Measurements from ENCODE around the gene CDC26. TPM values are rescaled to one million over a fixed set of nuclear protein-coding genes. Genes with fewer than 3 reads are reported as not detected.
"Not testable (repeated sequence)": the region's sequence is repeated elsewhere in the genome, so short reads cannot be mapped to it uniquely, and the experiment has no call there.

The CDC26 gene
- total RNA-seq, 1 experiment from 2014 or later = 25.4 TPM

- Histone ChIP-seq H3K27ac (ENCODE audit: low read depth, low read length, poor library complexity, severe bottlenecking) (no peak overlapping the region), H3K4me1 (ENCODE audit: insufficient read depth, low read length, poor library complexity, severe bottlenecking) (no peaks in the 10 kb centered on the region), H3K9me3 (ENCODE audit: low read depth, low read length, poor library complexity, severe bottlenecking) (no peaks in the 10 kb centered on the region), H3K4me3 (ENCODE audit: low read depth, low read length, poor library complexity, severe bottlenecking) (no peak overlapping the region), H3K27me3 (replicated peaks; ENCODE audit: insufficient read depth, low read depth, low read length, poor library complexity) (no peaks in the 10 kb centered on the region), H3K36me3 (ENCODE audit: insufficient read depth, low read length, poor library complexity, severe bottlenecking) (peaks cover 15% of the 10 kb centered on the region)
- intact Hi-C loops (cut with micrococcal nuclease; ENCODE audit: unreplicated experiment) = no loop called here
- no peak for TF ChIP-seq EZH2 (IDR thresholded peaks at IDR 0.05; ENCODE audit: borderline replicate concordance, low read depth, low read length, poor library complexity, severe bottlenecking)
- TF ChIP-seq, protein P1, sequence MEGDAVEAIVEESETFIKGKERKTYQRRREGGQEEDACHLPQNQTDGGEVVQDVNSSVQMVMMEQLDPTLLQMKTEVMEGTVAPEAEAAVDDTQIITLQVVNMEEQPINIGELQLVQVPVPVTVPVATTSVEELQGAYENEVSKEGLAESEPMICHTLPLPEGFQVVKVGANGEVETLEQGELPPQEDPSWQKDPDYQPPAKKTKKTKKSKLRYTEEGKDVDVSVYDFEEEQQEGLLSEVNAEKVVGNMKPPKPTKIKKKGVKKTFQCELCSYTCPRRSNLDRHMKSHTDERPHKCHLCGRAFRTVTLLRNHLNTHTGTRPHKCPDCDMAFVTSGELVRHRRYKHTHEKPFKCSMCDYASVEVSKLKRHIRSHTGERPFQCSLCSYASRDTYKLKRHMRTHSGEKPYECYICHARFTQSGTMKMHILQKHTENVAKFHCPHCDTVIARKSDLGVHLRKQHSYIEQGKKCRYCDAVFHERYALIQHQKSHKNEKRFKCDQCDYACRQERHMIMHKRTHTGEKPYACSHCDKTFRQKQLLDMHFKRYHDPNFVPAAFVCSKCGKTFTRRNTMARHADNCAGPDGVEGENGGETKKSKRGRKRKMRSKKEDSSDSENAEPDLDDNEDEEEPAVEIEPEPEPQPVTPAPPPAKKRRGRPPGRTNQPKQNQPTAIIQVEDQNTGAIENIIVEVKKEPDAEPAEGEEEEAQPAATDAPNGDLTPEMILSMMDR (conservative IDR thresholded peaks at IDR 0.05; ENCODE audit: low read depth, low read length) = no peak
- POLR2A ChIA-PET (ENCODE audit: low non-redundant PET) = no interaction called here
- no peak for DNase-seq (ENCODE audit: low spot score)
- BruUV-seq (replicated peaks) = no TSS peak
- CTCF ChIA-PET = no interaction called here
These were observed 21.6 kb upstream of the CDC26 start for GRCh38 chr9:113296796-113297558.

DNA sequence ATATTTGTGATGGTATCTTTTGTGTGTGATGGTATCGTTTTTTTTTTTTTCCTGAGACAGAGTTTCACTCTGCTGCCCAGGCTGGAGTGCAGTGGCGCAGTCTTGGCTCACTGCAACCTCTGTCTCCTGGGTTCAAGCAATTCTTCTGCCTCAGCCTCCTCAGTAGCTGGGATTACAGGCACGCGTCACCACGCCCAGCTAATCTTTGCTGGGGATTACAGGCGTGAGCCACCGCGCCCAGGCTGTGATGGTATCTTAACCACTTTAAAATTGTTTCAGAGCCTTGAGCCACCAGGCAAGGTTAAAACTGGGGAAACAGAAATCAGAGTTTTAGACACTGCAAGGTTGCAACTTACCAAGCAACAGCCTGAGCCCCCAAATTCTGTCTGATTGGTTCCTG is 20.9 kb upstream of the CDC26 start:
- H3K36me3 ChIP-seq (ENCODE audit: insufficient read depth, low read length, poor library complexity, severe bottlenecking) = peaks cover 23% of the 10 kb centered on the region
- DNase-seq (ENCODE audit: low spot score); H3K4me3 ChIP-seq (ENCODE audit: low read depth, low read length, poor library complexity, severe bottlenecking); H3K4me1 ChIP-seq (ENCODE audit: insufficient read depth, low read length, poor library complexity, severe bottlenecking); H3K27ac ChIP-seq (ENCODE audit: low read depth, low read length, poor library complexity, severe bottlenecking); CTCF ChIA-PET; H3K27me3 ChIP-seq (replicated peaks; ENCODE audit: insufficient read depth, low read depth, low read length, poor library complexity); H3K9me3 ChIP-seq (ENCODE audit: low read depth, low read length, poor library complexity, severe bottlenecking); intact Hi-C loops (cut with micrococcal nuclease; ENCODE audit: unreplicated experiment); BruUV-seq (replicated peaks); POLR2A ChIA-PET (ENCODE audit: low non-redundant PET): not testable (repeated sequence)

DNA sequence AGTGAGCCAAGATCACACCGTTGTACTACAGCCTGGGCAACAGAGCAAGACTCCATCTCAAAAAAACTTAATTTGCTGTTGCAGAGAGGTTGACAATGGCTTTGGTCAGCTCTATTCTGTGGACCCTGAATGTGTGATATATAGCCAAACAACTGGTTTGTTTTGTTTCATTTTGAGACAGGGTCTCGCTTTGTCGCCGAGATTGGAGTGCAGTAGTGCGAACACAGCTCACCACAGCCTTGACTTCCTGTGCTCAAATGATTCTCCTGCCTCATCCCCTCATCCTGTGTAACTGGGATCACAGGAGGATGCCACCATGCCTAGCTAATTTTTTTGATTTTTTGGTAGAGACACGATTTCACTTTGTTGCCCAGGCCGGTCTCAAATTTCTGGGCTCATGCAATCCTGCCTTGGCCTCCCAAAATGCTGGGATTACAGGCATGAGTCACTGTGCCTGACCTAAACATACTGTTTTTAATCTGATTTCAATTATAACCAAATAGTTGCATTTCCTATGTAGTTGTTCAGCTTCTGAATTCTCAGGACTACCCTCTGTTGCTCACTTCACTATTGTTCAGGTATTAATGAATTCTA is 18.0 kb upstream of the CDC26 start:
- no peak for DNase-seq (ENCODE audit: low spot score)
- peaks cover 49% of the 10 kb centered on the region for H3K36me3 ChIP-seq (ENCODE audit: insufficient read depth, low read length, poor library complexity, severe bottlenecking)

More for the DNA sequence above, 18.0 kb upstream of the CDC26 start:
- Histone ChIP-seq H3K4me3 (ENCODE audit: low read depth, low read length, poor library complexity, severe bottlenecking) (no peak overlapping the region), H3K4me1 (ENCODE audit: insufficient read depth, low read length, poor library complexity, severe bottlenecking) (no peaks in the 10 kb centered on the region), H3K27ac (ENCODE audit: low read depth, low read length, poor library complexity, severe bottlenecking) (no peak overlapping the region), H3K27me3 (replicated peaks; ENCODE audit: insufficient read depth, low read depth, low read length, poor library complexity) (no peaks in the 10 kb centered on the region), H3K9me3 (ENCODE audit: low read depth, low read length, poor library complexity, severe bottlenecking) (no peaks in the 10 kb centered on the region)
- intact Hi-C loops (cut with micrococcal nuclease; ENCODE audit: unreplicated experiment) = no loop called here
- ChIA-PET POLR2A (ENCODE audit: low non-redundant PET) (no interaction called here), CTCF (no interaction called here)
- no TSS peak for BruUV-seq (replicated peaks)
- TF ChIP-seq EZH2 (IDR thresholded peaks at IDR 0.05; ENCODE audit: borderline replicate concordance, low read depth, low read length, poor library complexity, severe bottlenecking) = no peak
- TF ChIP-seq, protein P1 (conservative IDR thresholded peaks at IDR 0.05; ENCODE audit: low read depth, low read length) = no peak

Data from A673 (cell line).